NCI-H2227 treated with DMSO at 0.1 percent for 48 hours (cell line): Measurements from ENCODE around the gene DPP8.
"Not testable (repeated sequence)": the region's sequence is repeated elsewhere in the genome, so short reads cannot be mapped to it uniquely, and the experiment has no call there.

Experiments used
- DNase-seq: peaks from one replicate; lab custom pipeline; 2025; lab: John Stamatoyannopoulos, UW

The DPP8 gene

DNA sequence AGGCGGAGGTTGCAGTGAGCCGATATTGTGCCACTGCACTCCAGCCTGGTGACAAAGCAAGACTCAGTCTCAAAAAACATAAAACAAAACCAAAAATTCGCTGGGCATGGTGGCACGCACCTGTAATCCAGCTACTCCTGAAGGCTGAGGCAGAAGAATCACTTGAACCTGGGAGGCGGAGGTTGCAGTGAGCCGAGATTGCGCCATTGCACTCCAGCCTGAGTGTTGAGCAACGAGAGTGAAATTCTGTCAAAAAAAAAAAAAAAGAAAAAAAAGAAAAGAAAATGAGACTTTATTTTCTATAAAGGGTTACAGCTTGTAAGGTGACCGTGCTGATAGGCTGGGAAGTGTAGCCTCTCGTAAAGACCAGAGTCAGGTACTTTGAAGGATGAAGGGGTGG, 6.7 kb upstream of the DPP8 start:
- DNase-seq = no peak

DNA sequence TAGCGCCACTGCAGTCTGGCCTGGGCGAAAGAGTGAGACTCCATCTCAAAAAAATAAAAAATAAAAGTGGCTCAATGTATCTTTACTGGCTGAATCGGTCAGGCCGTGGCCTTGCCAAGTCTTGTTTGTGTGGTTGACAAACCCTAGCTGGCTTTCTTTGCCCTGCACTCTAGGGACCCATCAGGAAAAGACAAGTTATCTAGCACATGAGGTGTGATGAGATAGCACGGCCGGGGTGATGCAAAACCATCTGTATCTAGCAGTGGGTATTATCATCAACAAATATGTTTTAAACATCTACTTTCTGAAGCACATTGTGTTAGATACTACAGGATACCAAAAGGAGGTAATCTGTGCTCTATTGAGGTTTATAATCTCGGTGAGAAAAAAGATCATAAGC, 3.9 kb upstream of the DPP8 start:
- no peak for DNase-seq

DNA sequence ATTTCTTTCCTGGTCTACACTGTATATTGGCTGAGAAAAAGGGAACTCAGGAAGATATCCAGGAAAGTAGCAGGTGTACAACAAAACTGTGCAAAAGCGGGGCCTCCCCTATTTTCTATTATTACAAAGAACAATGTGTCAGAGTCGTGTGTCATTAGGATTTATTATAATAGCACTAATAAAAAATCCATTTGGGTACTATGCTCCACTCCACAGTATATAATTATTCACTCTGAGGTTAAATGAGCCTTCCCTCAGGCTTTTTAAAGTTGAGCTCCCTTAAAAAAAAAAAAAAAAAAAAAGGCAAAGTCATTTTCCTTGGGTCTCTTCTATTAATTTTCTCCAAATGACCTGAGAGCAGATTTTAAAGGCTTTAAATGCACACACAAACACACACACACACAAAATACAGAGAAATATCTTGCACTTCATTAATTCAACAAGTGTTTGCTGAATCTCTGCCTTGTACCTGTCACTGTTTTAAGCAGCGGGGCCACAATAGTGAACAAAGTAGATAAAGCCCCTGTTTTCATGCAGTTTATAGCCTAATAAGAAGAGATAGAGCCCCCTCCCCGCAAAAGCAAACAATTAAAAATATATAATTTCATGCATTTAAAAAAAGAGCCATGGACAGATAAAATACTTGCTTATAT, 1.3 kb upstream of the DPP8 start:
- DNase-seq = peak; percentile 49

DNA sequence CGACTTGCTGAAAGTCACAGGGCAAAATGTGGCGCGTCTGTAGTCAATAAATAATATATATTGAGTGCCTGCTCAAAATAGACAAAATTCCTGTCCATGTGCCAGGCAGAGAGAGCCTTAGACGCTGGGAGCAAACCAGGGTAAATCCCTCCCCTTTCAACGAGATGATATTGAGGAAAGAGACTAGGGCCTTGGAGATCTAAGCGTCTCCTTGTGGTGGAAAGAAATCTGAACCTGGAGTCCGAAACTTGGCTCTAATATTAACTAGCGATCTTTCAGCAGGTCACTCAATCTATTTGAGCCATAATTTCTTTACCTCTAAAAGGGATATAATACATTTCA, 348 bp upstream of the DPP8 start:
- no peak for DNase-seq

DNA sequence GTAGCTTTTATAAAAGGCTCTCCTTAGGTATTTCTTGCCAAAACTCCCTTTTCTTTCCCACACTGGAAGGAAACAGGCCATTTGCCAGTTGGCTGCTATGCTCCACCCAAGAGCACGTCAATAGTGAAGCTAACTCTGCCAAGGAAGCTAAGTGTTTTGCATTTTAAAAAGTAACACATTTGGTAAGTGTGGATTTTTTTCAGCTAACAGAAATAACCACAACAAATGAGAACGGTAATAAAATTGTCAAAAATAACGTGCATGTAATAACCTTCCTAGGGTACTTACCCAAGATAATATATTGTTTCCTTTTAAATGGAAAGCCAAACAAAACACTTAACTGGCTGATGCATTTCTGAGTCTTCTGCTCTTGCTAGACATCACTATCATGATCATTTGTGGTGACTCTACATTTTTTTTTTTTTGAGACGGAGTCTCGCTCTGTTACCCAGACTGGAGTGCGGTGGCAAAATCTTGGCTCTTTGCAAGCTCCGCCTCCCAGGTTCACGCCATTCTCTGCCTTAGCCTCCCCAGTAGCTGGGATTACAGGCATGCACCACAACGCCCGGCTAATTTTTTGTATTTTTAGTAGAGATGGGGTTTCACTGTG, 4.6 kb downstream of the DPP8 start:
- DNase-seq = no peak

DNA sequence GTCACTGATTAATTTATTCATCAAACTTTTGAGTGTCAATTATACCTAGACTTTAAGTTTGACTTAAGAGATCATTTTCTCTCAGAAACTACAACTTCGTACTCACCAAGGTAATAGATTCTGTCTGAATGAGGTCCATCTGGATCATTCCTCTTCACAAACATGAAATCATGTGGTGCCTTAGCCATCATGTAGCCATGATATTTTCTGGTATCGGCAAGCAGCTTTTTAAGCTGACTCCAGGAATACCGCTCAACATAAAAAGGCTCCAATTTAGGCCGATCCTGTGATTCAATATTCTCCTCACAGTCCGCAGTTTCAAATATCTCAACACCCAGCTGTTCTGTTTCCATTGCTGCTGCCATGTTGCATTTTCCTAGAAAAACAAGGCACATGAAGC, 5.3 kb downstream of the DPP8 start:
- DNase-seq = no peak

DNA sequence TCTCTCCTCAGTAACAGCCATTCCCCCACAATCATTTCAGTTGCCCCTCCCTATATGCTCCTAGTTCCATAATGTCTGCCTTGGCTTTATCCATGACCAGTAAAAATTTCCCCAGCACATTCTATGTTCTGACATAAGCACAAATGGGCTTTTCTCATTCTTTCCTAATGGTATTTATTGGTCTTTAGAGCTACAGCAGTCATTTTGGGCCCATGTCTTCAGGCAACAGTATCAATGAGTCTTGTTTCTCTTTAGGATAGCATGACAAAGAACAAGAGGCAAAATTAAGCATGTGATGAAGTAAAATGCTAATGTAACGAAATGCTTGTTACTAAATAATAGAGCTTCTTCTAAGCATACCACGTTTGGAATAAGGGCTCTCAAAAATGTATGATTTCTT, 8.2 kb downstream of the DPP8 start:
- DNase-seq = no peak

DNA sequence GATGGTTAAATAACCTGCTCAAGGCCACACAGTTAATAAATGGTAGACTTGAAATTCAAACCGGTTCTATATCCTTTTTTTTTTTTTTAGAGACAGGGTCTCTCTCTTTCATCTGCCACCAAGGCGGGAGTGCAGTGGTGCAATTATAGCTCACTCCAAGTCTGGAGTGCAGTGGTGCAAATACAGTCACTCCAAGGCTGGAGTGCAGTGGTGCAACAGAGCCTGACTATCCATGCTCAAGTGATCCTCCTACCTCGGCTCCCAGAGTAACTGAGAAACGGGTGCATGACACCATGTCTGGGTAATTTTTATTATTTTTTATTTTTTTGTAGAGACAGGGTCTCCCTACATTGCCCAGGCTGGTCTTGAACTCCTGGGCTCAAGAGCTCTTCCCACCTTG, 23.4 kb downstream of the DPP8 start:
- no peak for DNase-seq

DNA sequence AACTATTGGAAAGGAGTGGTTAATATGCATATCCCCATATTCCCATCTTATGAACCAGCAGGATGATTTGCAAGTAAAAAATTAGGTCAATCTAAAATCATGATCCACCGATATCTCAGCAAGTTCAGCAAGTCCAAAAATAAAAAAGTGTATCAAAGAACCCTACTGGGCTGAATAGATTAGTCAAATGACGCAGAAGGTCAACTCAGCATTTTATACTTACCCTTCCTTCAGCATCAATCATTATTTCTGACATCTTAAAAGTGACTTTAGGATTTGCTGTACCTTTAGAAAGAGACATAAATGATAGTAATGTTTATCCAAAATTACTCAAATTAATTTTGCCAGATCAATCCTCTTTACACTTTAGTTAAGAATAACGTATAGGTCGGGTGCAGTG, 32.6 kb downstream of the DPP8 start:
- DNase-seq = no peak

DNA sequence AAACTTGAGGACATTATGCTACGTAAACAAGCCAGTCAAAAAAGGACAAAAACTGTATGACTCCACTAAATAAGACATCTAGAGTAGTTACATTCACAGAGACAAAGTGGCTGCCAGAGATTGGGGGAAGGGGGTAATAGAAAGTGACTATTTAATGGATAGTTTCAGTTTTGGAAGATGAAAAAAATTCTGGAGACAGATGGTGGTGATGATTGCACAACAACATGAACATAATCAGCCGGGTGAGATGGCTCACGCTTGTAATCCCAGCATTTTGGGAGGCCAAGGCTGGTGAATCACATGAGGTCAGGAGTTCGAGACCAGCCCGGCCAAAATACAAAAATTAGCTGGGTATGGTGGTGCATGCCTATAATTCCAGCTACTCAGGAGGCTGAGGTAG, 40.6 kb downstream of the DPP8 start:
- no peak for DNase-seq

DNA sequence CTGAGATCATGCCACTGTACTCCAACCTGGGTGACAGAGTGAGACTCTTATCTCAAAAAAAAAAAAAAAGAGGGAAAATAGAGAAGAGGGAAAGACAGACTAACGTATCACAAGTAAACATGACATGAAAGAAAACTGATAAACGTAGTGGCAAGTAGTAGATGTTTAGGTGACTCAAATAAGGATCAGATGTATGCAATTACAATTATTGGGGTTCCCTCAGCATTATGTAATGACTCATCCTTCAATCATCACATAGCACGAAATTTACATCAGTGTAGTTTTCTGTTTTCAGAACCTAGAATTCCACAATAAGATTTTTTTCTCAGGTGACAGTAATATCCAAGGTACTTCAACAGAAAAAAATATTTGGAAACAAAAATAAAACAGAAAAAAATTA, 46.6 kb downstream of the DPP8 start:
- no peak for DNase-seq

DNA sequence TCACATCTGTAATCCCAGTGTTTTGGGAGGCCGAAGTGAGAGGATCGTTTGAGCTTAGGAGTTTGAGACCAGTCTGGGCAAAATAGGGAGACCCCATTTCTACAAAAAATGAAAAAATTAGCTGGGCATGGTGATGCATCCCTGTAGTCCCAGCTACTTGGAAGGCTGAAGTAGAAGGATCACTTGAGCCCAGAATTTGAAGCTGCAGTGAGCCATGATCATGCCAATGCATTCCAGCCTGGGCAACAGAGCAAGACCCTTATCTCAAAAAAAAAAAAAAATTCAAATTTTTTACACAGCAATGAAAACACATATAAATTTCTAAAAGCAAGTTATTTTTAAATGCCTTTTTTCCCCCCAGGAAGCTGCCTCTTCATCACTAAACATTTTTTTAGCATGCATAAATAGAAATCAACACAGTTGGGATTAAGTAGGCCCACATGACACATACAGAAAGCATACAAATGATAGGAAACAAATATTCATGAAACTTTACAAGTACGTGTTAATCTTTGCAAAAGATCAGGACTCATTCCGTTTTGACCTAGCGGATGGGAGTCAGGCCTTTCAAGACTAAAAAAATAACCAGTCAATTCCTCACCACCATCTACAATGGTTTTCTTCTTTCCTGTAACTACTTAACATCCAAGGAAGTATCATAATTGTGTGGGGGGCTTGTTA, 49.1 kb downstream of the DPP8 start:
- DNase-seq = no peak

DNA sequence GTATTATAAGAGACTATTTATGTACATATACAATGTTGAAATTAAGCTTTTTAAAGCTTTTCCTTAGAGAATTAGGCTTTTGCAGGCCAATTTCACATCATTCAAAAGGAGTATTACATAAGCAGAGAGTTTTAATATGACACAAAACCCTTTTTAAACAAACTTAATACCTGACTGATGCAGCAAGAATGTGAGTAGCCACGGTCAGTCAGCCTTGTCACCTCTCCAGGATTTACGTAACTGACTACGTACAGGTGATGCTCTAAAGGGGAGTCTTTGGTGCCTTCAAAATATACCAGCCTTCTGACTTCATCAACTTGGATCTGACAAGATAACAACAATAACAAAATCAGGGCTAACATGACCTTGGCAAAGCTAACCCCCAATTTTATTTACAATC, 50.6 kb downstream of the DPP8 start:
- DNase-seq = no peak

DNA sequence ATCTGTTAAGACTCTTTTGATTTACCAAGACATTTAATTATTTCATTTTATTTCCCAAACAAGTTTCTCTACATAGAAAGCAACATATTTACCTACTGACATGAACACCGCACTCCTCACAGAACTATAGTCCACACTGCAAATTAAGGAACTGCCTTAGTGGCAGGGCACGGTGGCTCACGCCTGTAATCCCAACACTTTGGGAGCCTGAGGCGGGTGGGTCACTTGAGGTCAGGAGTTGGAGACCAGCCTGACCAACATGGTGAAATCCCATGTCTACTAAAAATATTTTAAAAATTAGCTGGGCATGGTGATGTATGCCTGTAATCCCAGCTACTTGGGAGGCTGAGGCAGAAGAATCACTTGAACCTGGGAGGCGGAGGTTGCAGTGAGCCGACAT, 54.4 kb downstream of the DPP8 start:
- not testable (repeated sequence) for DNase-seq

DNA sequence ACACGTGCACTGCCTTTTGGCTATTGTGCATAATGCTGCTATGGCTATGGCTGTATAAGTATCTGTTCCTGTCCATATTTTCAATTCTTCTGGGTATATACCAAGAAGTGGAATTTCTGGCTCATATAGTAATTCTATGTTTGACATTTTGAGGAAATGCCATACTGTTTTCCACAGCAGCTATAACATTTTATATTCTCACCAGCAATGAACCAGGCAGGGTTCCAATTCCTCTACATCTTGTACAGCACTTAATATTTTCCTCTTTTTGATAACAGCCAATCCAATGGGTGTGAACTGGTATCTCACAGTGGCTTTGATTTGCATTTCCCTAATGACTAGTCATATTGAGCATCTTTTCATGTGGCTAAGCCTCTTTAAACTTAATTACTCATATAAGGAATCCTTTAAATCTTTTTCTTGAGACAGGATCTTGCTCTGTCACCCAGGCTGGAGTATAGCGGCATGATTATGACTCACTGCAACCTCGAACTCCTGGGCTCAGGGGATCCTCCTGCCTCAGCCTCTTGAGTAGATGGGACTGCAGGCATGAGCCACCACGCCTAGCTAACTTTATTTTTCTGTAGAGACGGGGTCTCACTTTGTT, 56.6 kb downstream of the DPP8 start:
- DNase-seq = no peak

DNA sequence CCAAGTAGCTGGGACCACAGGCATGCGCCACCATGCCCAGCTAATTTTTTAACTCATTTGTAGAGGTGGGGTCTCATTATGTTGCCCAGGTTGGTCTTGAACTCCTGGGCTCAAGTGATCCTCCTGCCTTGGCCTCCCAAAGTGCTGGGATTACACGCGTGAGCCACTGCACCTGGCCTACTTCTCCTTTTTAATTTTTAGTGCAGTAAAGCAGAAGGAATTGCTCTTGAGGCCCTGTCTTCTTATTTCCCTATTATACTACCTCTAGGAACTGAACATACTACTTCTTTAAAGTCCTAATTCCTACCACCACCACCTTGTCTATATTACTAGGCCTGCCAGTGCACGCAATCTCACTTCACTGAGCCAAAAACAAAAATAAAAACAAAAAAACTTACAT, 62.2 kb downstream of the DPP8 start:
- not testable (repeated sequence) for DNase-seq

DNA sequence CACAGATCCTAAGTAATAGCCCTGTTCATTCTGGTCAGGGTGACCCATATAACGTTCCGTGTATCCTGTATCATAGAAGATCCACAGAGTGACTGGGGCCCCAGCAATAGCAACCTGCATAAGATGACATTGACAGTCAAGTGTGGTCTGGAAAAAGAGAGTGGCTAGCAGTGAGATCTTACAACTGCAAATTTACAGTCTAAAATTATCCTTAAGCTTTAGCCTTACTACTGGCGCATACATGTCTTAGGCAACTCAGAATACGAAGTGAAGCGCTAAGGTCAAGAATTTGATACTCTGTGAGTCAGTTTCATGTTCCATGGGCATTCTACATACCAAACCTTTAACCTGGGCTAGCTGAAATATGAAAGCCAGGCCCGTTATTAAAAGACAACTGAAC, 65.5 kb downstream of the DPP8 start:
- no peak for DNase-seq

DNA sequence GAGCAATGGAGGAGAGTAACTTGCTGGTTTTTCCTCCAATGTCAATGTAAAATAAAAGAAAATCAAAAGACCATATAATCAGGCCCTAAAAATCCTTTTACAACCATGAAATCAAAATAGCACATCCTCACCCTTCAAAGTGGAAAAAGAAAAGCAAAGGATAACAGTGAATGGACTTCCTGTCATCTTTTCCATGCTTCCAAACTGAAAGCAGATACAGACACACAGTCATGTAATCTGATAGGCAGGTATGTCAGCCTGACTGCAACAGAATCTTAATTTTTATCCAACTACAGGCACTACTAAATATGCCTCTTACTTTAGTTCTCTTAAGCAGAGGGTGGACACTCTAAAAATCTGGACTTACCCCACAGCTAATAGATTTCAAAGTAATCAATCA, 66.9 kb downstream of the DPP8 start:
- no peak for DNase-seq

DNA sequence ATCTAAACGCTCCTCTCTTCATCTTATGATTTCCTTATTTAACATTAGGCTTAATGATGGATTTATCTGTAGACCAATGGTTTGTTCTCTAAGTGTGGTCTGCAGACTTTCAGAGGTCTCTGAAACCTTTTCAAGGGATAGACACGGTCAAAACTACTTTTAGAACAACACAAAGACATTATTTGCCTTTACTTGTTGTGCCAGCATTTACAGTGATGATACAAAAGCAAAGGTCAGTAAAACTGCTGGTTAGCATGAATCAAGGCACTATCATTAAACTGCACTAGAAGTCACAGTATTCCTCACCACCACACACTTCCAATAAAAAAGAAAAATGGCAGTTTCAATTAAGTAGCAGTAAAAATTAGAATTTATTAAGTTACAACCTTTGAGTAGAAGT, 70.3 kb downstream of the DPP8 start:
- DNase-seq = no peak

DNA sequence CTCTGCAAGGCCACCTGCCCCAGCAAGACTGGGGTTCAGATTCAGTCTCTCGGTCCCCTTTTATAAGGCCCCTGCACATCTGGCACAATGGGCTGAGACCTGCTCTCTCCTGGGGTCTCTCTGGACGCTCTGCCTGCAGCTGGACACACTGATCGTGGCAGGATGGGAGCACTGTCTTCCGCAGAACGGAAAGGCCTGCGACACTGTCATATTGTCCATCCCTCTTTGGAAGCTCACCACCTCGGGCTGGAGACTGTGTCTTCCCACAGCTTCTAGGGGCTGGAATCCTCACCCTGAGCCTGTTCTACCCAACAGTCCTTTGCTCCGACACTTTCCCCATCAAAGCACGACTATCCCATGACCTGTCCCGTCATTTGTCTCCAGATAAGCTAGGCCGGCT, 83.3 kb downstream of the DPP8 start:
- no peak for DNase-seq

DNA sequence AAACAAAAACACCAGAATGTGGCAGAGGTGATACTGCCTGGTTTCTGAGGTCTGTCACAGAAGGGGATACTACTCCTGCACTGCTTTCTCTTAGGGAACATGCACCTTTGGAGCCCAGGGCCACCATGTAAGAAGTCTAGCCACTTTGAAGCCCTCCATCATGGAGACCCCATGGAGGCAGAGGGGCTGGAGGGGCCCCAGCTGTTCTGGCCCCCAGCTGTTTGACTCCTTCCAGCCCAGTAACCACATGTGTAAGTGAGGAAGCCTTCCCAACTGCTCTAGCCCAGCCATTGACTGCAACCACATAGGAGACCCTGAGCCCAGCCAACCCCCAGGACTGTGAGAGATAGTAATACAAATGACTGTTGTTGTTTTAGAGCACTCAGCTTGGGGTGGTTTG, 85.8 kb downstream of the DPP8 start:
- no peak for DNase-seq

DNA sequence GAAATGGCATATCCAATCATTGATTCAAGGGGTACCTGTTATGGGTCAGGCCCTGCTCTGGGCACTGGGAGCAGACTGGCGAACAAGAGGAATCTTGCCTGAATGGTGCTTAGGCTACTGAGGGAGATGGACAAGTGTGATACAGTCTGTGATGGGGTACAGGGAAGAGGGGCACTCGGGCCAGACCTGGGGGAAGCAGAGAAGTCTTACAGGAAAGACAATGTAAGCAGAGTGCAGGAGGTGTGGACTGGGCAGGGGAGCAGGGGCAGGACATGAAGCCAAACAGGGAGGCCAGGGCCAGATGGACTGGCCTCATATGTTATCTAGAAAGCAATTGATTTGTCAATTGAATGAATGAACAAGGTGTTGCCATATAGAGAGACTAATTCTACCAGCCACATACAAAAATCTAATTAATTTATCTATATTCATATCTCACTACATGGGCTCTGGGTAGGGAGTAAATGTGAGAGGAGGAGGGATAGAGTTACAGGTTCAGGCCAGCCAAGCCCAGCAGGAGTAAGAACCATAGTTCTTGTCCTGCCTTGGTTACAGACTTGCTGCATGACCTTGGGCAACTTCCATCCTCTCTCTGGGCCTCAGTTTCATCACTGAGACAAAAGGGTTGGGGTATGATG, 91.2 kb downstream of the DPP8 start:
- DNase-seq = no peak

DNA sequence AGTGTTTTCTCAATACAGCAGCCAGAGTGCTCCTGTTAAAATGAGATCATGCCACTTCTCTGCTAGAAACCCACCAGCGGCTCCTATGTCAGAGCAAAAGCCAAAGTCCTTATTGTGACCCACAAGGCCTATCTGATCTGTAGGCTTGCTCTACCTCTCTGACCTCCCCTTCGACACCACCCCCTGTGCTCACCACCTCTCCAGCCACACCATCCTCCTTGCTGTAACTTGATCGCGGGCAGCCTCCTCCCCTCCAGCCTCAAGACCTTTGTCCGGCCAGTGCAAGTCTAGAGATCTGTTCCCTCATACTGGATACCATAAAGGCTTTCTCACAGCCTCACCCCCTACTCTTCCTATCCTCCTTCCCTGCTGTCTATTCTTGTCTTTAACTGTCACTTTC, 92.8 kb downstream of the DPP8 start:
- no peak for DNase-seq
